ENCODE data around the gene ITGA2B. TPM values are rescaled to one million over a fixed set of nuclear protein-coding genes. Genes with fewer than 3 reads are reported as not detected.
"Not testable (repeated sequence)": the region's sequence is repeated elsewhere in the genome, so short reads cannot be mapped to it uniquely, and the experiment has no call there.

The ITGA2B gene
- total RNA-seq, 2 experiments from 2014 or later = 0.58 to 0.71 TPM

DNA sequence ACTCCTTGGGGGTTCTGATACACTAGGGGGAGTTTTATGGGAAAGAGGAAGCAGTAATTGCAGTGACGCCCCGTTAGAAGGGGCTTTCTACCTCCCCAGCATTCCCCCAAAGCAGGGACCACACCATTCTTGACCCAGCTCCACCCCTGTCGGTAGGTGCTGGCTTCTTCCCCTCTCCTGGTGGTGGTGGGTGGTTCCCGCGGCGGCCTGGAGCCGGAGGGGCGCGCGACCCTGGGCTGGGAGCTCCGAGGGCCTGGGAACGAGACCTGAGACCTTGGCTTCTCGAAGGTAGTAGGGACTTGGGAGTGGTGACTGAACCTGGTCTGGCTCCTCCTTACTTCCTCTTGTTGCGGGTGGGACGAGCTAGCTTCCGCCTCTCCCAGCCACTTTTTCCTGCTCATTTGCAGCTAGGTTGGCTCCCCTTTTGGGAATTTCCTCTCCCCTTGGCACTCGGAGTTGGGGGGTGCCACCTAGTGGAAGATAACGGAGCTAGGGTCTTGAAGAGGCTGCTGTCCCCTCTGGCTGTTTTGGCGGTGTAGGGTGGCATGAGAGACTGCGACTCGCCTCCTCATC, 43.9 kb downstream of the ITGA2B start:
- Mint-ChIP-seq H3K9me3 (no peaks in the 10 kb centered on the region), H3K4me3 (peak overlapping the region; percentile 84), H3K27ac (peak overlapping the region; percentile 44), H3K4me1 (peaks cover 30% of the 10 kb centered on the region), H3K36me3 (ENCODE audit: low read depth) (no peaks in the 10 kb centered on the region), H3K27me3 (peaks cover 12% of the 10 kb centered on the region)
- no peak for DNase-seq
- ChIA-PET POLR2A (interaction anchor here (0.7 to 1.7 kb wide), 11 partner anchors 10 to 160 kb away, joined by 3 to 9 read pairs (median 4); partner anchors contain the start of genes TMUB2 and UBTF), CTCF (interaction anchor here (0.6 to 2.9 kb wide), 21 partner anchors 9 to 178 kb away, joined by 3 to 18 read pairs (median 4); partner anchors contain the start of genes FAM171A2 and TMUB2)

DNA sequence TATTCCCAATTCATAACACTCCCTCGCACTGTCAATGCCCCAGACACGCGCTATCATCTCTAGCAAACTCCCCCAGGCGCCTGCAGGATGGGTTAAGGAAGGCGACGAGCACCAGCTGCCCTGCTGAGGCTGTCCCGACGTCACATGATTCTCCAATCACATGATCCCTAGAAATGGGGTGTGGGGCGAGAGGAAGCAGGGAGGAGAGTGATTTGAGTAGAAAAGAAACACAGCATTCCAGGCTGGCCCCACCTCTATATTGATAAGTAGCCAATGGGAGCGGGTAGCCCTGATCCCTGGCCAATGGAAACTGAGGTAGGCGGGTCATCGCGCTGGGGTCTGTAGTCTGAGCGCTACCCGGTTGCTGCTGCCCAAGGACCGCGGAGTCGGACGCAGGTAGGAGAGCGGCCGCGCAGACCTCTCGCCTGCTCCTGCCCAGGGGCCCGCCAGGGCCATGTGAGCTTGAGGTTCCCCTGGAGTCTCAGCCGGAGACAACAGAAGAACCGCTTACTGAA, 44.5 kb downstream of the ITGA2B start, which contains the start of gene GRN:
Gene GRN, plus strand, starts transcription at position 364 of the 515 bp plus-strand sequence. CDS start 3,863 bp downstream, outside the sequence.
- no peaks in the 10 kb centered on the region for H3K9me3 Mint-ChIP-seq

DNA sequence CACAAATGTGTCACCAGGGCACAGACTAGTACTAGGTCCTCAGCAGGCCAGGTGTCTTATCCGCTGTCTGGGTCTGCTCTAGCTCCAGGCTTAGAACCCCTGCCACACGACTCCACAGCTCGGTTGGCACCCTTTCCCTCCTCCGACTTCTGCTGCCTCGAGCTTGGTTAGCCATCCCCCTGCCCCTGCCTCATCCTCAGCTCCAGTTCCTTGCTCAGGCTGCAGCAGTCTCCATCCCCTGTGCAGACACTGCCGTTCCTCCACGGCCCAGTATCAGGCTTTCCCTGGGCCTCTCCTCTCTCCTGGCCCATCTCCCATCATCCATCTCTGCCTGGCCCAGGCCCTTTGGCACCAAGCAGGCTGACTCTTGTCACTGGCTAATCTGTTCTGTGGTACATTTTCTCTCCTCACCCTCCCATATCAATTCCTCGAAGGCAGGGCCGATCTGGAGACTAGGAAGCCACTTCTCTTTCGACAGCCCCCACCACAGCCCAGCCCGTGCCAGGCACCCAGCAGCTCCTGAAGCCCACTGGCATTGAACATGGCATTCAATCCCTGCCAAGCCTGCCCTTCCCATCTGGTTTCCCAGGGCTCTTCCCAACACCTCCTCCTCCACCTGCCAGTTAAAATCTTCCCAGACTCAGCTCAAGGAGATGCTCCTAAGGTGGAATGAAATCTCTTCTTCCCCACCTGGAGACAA, 45.8 kb downstream of the ITGA2B start:
- ChIA-PET POLR2A (interaction anchor here (1.0 to 1.4 kb wide), 3 partner anchors 10 to 124 kb away, joined by 3 read pairs; partner anchors contain the start of gene UBTF), CTCF (interaction anchor here (0.8 to 2.9 kb wide), 4 partner anchors 11 to 133 kb away, joined by 3 to 14 read pairs (median 4); no protein-coding TSS in a partner anchor)
- H3K4me3 Mint-ChIP-seq = no peak overlapping the region
- H3K36me3 Mint-ChIP-seq (ENCODE audit: low read depth) = no peaks in the 10 kb centered on the region
- H3K27ac Mint-ChIP-seq = no peak overlapping the region
- H3K9me3 Mint-ChIP-seq = no peaks in the 10 kb centered on the region
- peaks cover 29% of the 10 kb centered on the region for H3K4me1 Mint-ChIP-seq
- DNase-seq = no peak
- peaks cover 12% of the 10 kb centered on the region for H3K27me3 Mint-ChIP-seq

More for the DNA sequence above, 44.5 kb downstream of the ITGA2B start, which contains the start of gene GRN:
- Mint-ChIP-seq H3K27ac (peak within 1 kb of the TSS; percentile 44), H3K36me3 (ENCODE audit: low read depth) (no peaks in the 10 kb centered on the region), H3K4me3 (peak within 1 kb of the TSS; percentile 84), H3K27me3 (peaks cover 12% of the 10 kb centered on the region), H3K4me1 (peaks cover 30% of the 10 kb centered on the region)
- DNase-seq = peak; percentile 89
- POLR2A ChIA-PET = interaction anchor here (0.7 to 1.7 kb wide), 11 partner anchors 10 to 159 kb away, joined by 3 to 9 read pairs (median 4); partner anchors contain the start of genes TMUB2 and UBTF
- CTCF ChIA-PET = interaction anchor here (0.9 to 2.9 kb wide), 19 partner anchors 9 to 178 kb away, joined by 3 to 18 read pairs (median 4); partner anchors contain the start of genes FAM171A2 and TMUB2

DNA sequence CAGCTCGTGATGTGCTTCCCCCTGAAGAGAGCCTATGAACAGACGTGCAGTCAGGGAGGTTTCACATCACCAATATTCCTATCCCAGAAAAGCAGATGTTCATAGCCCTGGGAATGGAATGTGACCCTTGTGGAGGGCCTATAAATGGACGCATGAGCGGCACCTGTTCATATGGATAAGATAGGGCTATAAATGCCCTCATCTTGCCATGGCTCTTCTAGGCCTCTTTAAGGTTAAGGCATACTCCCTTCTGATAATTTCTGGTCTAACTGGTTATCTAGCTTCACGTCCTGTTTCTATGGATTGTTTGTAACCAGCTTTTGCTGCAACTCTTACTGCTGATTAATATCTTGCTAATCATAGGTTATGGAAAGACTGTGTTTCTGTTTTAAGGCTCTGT, 48.9 kb downstream of the ITGA2B start:
- CTCF ChIA-PET = interaction anchor here (1.0 to 3.1 kb wide), 2 partner anchors 9 to 130 kb away, joined by 3 to 8 read pairs; no protein-coding TSS in a partner anchor
- H3K36me3 Mint-ChIP-seq (ENCODE audit: low read depth); H3K4me3 Mint-ChIP-seq; DNase-seq; H3K27ac Mint-ChIP-seq; POLR2A ChIA-PET; H3K9me3 Mint-ChIP-seq: not testable (repeated sequence)
- peaks cover 14% of the 10 kb centered on the region for H3K27me3 Mint-ChIP-seq
- H3K4me1 Mint-ChIP-seq = peaks cover 12% of the 10 kb centered on the region

DNA sequence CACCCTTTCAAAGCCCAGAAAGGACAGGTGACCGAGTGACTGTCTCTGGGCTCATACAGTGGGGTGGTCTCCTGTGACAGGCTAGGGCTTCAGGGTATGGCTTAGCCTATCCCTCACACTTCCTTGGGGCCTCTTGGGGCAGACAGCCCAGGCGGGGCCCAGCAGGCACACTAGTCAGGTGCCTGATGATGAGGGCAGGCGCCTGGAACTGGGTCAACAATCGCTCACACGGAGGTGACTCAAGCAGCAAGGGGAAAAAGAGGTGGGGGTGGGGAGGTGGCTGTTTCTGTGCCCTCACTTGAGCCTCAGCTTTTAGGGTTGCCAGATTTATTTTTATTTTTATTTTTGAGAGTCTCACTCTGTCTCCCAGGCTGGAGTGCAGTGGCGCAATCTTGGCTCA, 50.7 kb downstream of the ITGA2B start:
- H3K36me3 Mint-ChIP-seq (ENCODE audit: low read depth) = no peaks in the 10 kb centered on the region
- H3K9me3 Mint-ChIP-seq = no peaks in the 10 kb centered on the region
- no peak overlapping the region for H3K27ac Mint-ChIP-seq
- no peak for DNase-seq
- no peak overlapping the region for H3K4me3 Mint-ChIP-seq
- H3K27me3 Mint-ChIP-seq = peaks cover 12% of the 10 kb centered on the region
- POLR2A ChIA-PET = interaction anchor here (1.1 kb wide), 1 partner anchor 14 kb away, joined by 3 read pairs; the partner anchor contains the start of gene SLC25A39
- CTCF ChIA-PET = interaction anchor here (1.2 to 3.1 kb wide), 2 partner anchors 13 to 128 kb away, joined by 3 to 8 read pairs; no protein-coding TSS in a partner anchor
- peaks cover 4% of the 10 kb centered on the region for H3K4me1 Mint-ChIP-seq

DNA sequence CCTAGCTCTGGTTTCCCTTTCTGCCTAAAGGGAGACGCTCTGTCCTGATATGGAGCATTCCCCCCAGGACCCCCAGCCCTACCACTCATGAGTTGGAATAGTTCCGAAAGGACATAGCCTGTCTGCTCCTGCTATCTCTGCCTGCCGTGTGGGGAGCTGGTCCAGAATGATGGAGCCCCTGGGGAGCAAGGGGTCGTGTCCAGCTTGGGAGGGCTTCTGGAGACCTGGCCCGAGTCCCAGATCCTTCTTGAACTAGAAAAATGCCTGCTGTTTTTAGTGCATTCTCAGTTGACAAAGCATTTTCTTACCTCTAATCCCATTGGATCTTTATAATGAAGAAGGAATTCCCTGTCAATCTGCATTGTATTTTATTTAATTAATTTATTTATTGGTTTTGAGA, 53.5 kb downstream of the ITGA2B start:
- no peak overlapping the region for H3K27ac Mint-ChIP-seq
- H3K4me3 Mint-ChIP-seq = no peak overlapping the region
- ChIA-PET POLR2A (interaction anchor here (1.5 kb wide), 1 partner anchor 10 kb away, joined by 4 read pairs; the partner anchor contains the start of gene GRN), CTCF (interaction anchor here (0.9 to 8.1 kb wide), 6 partner anchors 9 to 126 kb away, joined by 3 to 65 read pairs (median 6); partner anchors contain the start of genes FAM171A2 and GRN)
- DNase-seq = no peak
- no peaks in the 10 kb centered on the region for H3K9me3 Mint-ChIP-seq
- H3K4me1 Mint-ChIP-seq = peaks cover 10% of the 10 kb centered on the region
- H3K36me3 Mint-ChIP-seq (ENCODE audit: low read depth) = no peaks in the 10 kb centered on the region
- H3K27me3 Mint-ChIP-seq = peaks cover 3% of the 10 kb centered on the region

DNA sequence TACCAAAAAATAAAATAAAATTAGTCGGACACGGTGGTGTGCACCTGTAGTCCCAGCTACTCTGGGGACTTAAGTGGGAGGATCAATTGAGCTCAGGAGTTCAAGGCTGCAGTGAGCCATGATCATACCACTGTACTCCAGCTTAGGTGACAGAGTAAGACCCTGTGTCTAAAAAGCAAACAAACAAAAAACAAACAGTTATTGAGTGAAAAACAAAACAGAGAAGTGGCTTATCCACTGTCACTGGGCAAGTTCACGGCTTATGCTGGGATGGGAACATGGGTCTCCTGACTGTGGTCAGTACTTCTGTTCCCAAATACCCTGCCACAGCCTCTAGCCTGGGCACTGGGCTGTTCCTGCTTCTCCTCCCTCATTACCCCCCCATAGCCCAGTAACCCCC, 53.9 kb downstream of the ITGA2B start:
- H3K4me1 Mint-ChIP-seq = peaks cover 10% of the 10 kb centered on the region
- H3K9me3 Mint-ChIP-seq = no peaks in the 10 kb centered on the region
- H3K27ac Mint-ChIP-seq = no peak overlapping the region
- no peak overlapping the region for H3K4me3 Mint-ChIP-seq
- POLR2A ChIA-PET = interaction anchor here (1.2 to 1.5 kb wide), 2 partner anchors 10 to 19 kb away, joined by 3 to 4 read pairs; partner anchors contain the start of gene GRN
- no peak for DNase-seq
- peaks cover 2% of the 10 kb centered on the region for H3K27me3 Mint-ChIP-seq
- CTCF ChIA-PET = interaction anchor here (0.6 to 8.1 kb wide), 7 partner anchors 9 to 231 kb away, joined by 3 to 65 read pairs (median 4); partner anchors contain the start of genes FAM171A2 and GRN
- H3K36me3 Mint-ChIP-seq (ENCODE audit: low read depth) = no peaks in the 10 kb centered on the region

DNA sequence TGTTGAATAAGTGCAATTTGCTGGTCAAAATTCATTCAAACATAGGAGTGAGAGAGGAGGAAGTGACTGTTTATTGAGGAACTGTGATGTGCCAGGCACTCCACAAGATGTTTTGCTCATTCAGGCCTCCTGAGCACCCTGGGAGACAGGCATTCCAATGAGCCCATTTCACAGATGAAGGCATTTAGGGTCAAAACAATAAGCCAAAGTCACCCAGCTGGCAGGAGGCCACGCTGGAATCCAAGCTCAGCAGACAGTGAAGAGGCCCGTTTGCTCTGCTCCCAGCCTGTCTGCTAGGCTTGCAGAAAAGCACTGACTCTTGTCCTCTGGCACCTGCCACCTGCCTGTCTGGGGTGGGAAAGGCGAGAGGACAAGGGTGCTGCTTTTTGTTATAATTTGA, 54.7 kb downstream of the ITGA2B start:
- Mint-ChIP-seq H3K27me3 (peaks cover 2% of the 10 kb centered on the region), H3K27ac (no peak overlapping the region), H3K9me3 (no peaks in the 10 kb centered on the region), H3K36me3 (ENCODE audit: low read depth) (no peaks in the 10 kb centered on the region), H3K4me3 (no peak overlapping the region), H3K4me1 (peaks cover 10% of the 10 kb centered on the region)
- no peak for DNase-seq
- POLR2A ChIA-PET = interaction anchor here (1.1 to 1.5 kb wide), 3 partner anchors 11 to 148 kb away, joined by 3 to 4 read pairs (median 3); partner anchors contain the start of genes GRN and TMUB2
- CTCF ChIA-PET = interaction anchor here (0.6 to 8.1 kb wide), 6 partner anchors 8 to 232 kb away, joined by 3 to 65 read pairs (median 6); partner anchors contain the start of gene FAM171A2

DNA sequence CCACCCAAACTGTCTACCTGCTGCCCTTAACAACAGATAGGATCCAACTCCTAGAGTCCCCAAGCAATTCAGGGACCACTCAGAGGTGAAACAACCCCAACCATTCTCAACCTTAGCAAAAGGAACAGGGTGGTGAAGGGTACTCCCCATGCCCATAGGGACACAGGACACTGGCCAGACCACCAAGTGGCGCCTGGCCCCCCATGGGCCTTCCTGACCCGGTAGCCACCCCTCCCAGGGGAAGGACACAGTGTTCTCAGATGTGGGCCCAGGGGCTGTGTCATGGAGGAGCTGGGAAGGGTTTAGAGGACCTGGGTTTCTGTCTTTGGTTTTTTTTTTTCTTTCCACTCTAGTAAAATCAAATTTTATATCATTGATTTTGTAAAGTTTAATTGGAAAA, 55.1 kb downstream of the ITGA2B start:
- no peak for DNase-seq
- no peaks in the 10 kb centered on the region for H3K9me3 Mint-ChIP-seq
- H3K36me3 Mint-ChIP-seq (ENCODE audit: low read depth) = no peaks in the 10 kb centered on the region
- peaks cover 10% of the 10 kb centered on the region for H3K4me1 Mint-ChIP-seq
- POLR2A ChIA-PET = interaction anchor here (1.1 to 1.5 kb wide), 3 partner anchors 11 to 148 kb away, joined by 3 to 4 read pairs (median 3); partner anchors contain the start of genes GRN and TMUB2
- H3K4me3 Mint-ChIP-seq = no peak overlapping the region
- CTCF ChIA-PET = interaction anchor here (1.0 to 8.1 kb wide), 4 partner anchors 12 to 124 kb away, joined by 3 to 65 read pairs (median 6); partner anchors contain the start of gene FAM171A2
- H3K27ac Mint-ChIP-seq = no peak overlapping the region
- H3K27me3 Mint-ChIP-seq = peaks cover 2% of the 10 kb centered on the region

DNA sequence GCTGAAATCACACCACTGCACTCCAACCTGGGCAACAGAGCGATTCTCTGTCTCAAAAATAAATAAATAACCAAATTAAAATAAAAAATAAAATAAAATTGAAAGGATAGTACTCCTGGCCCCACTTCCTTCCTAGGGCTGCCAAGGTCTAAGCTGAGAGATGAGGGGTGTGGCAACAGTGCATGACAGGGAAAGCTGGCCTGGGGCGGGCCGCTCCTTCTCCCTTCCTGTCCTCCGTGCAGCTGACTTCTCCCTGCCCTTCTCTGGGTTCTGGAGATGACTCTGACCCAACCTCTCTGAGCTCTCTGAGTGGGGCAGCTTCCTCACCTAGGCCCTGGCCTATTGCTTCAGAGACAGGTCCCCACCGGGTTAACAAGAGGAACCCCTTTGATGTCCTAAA, 56.1 kb downstream of the ITGA2B start:
- peaks cover 7% of the 10 kb centered on the region for H3K4me1 Mint-ChIP-seq

DNA sequence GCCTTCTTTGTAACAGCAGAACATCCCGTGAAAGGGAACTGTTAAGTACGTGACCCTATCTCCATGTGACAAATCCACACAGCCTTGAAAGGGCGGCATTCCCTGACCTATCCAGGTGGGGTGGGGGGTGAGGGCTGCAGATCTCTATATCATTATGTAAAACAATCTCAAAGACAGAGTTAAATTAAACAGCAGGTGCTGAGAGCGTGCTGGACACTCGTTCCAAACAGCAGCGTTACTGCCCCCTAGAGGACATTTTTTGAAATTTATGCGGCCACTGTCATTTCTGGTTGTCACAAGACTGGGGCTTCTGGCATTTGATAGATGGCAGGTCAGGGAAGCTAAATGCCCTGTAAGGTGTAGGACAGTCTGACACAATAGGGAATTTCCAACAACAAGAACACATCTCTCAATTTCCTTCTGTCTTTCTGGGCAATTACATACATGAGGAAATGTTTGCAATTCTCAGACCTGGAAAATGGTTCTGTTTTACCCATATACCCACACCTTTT, 58.1 kb downstream of the ITGA2B start:
- Mint-ChIP-seq H3K27me3 (peaks cover 2% of the 10 kb centered on the region), H3K9me3 (no peaks in the 10 kb centered on the region), H3K36me3 (ENCODE audit: low read depth) (no peaks in the 10 kb centered on the region), H3K4me1 (peaks cover 16% of the 10 kb centered on the region), H3K27ac (peak overlapping the region; percentile 32), H3K4me3 (no peak overlapping the region)
- peak; percentile 74 for DNase-seq
- CTCF ChIA-PET = interaction anchor here (0.6 to 8.1 kb wide), 20 partner anchors 9 to 163 kb away, joined by 3 to 65 read pairs (median 4); partner anchors contain the start of genes FAM171A2, GRN and TMUB2
- POLR2A ChIA-PET = interaction anchor here (0.8 to 2.0 kb wide), 9 partner anchors 14 to 145 kb away, joined by 3 to 9 read pairs (median 5); partner anchors contain the start of gene GRN

More for the DNA sequence above, 56.1 kb downstream of the ITGA2B start:
- ChIA-PET POLR2A (interaction anchor here (1.1 to 1.4 kb wide), 2 partner anchors 16 to 123 kb away, joined by 4 read pairs; no protein-coding TSS in a partner anchor), CTCF (interaction anchor here (0.9 to 8.1 kb wide), 4 partner anchors 12 to 123 kb away, joined by 3 to 65 read pairs (median 12); partner anchors contain the start of genes FAM171A2 and GRN)
- no peak overlapping the region for H3K27ac Mint-ChIP-seq
- peaks cover 2% of the 10 kb centered on the region for H3K27me3 Mint-ChIP-seq
- H3K4me3 Mint-ChIP-seq = no peak overlapping the region
- no peaks in the 10 kb centered on the region for H3K9me3 Mint-ChIP-seq
- H3K36me3 Mint-ChIP-seq (ENCODE audit: low read depth) = no peaks in the 10 kb centered on the region
- DNase-seq = no peak

Measured in activated CD4-positive, alpha-beta memory T cell treated with anti-CD3 and anti-CD28 coated beads, Interleukin-2, amount 10 ng/mL, durations not matched to agents 7 days and 5 days (primary cell).